ENCODE measurements around the gene TSPAN9. TPM values are rescaled to one million over a fixed set of nuclear protein-coding genes. Genes with fewer than 3 reads are reported as not detected.

The TSPAN9 gene
- total and polyA plus RNA-seq, 4 donors = 17.4 to 62.9 (median 34.2) TPM

DNA sequence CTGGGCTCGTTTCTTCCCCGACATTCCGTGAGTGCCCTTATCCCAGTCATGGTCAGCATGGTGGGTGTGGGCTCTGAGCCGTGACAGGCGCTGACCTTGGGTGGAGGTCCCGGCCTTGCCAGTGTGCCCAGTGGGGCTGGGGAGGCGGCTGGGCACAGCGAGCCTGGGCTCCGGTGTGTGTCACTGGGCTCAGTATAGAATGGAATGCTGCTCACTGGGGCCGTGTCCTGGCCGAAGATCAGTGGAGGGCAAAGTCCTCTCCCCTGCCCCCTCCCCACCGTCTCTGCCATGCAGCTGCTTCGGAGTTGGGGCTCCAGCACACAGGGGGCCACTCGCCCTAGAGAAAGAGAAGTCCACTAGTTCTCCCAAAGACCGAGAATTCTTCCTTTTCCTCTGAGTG is 164.4 kb downstream of the TSPAN9 start:
- Histone ChIP-seq H3K4me1 (ENCODE audit: control insufficient read depth in 4 of 4, insufficient read depth in 4 of 4, low read length in 3 of 4) (peaks cover 6 to 45% (median 31%) of the 10 kb centered on the region in 4 donors), H3K36me3 (ENCODE audit: control insufficient read depth in 4 of 4, insufficient read depth in 3 of 4, low read depth in 1 of 4, low read length in 3 of 4) (peaks cover 0 to 3% (median 0%) of the 10 kb centered on the region in 4 donors), H3K27me3 (ENCODE audit: control insufficient read depth in 4 of 4, insufficient read depth in 4 of 4, low read length in 3 of 4) (no peaks in the 10 kb centered on the region), H3K9ac (ENCODE audit: low read depth in 1 of 2, low read length in 2 of 2) (no peak overlapping the region), H3K9me3 (ENCODE audit: control insufficient read depth in 4 of 4, low read length in 3 of 4) (no peaks in the 10 kb centered on the region), H3K4me3 (ENCODE audit: low read depth in 1 of 3, low read length in 3 of 3) (no peak overlapping the region), H3K27ac (ENCODE audit: low read depth in 1 of 2, low read length in 2 of 2) (no peak overlapping the region)
- 48% methylated on average over 15 of the region's 15 CpGs for WGBS
- DNase-seq (ENCODE audit: low spot score) = peak; percentile 41
- TF ChIP-seq SP1 (IDR thresholded peaks at IDR 0.05) (peak; percentile 40), HNF4A (conservative IDR thresholded peaks at IDR 0.05) (peak; percentile 74 to 81), GABPA (IDR thresholded peaks at IDR 0.05 in 1 of 2, conservative IDR thresholded peaks at IDR 0.05 in 1 of 2) (no peak), RXRA (IDR thresholded peaks at IDR 0.05) (peak in 1 of 2 donors; percentile 25), HNF4G (IDR thresholded peaks at IDR 0.05) (peak; percentile 38)

DNA sequence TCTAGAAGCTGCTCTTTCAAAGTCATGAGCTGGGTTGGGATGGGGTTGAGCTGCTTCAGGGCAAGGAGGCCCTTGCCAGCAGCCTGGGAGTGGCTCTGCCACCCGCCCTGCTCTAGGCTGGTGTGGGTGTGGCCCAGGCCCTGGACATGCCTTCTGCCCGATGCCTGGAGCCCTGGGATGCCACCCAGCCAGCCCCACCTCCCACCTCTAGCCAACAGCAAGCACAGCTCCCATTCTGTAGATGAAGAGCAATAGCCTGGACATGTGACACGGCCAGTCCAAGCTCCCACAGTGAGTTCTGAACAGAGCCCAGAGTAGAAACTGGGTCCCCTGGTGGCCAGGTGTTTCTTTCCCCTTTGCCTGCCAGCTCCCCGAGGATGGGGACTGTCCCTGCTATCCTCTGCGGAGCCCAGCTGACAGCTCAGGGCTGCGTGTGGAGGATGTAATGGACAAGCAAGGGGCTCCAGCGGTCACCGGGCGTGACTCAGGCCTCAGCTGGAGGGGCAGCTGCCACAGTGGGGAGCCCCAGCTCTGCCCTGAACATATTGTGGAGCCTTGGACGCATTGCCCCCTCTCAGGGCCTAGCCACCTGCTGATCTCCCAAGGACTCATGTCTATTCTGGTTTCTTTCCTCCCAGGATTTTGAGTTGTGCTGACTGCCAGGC is 165.2 kb downstream of the TSPAN9 start:
- Histone ChIP-seq H3K4me1 (ENCODE audit: control insufficient read depth in 4 of 4, insufficient read depth in 4 of 4, low read length in 3 of 4) (peaks cover 6 to 45% (median 31%) of the 10 kb centered on the region in 4 donors), H3K9ac (ENCODE audit: low read depth in 1 of 2, low read length in 2 of 2) (no peak overlapping the region), H3K36me3 (ENCODE audit: control insufficient read depth in 4 of 4, insufficient read depth in 3 of 4, low read depth in 1 of 4, low read length in 3 of 4) (peaks cover 0 to 3% (median 0%) of the 10 kb centered on the region in 4 donors), H3K4me3 (ENCODE audit: low read depth in 1 of 3, low read length in 3 of 3) (no peak overlapping the region), H3K27ac (ENCODE audit: low read depth in 1 of 2, low read length in 2 of 2) (no peak overlapping the region), H3K9me3 (ENCODE audit: control insufficient read depth in 4 of 4, low read length in 3 of 4) (no peaks in the 10 kb centered on the region), H3K27me3 (ENCODE audit: control insufficient read depth in 4 of 4, insufficient read depth in 4 of 4, low read length in 3 of 4) (no peaks in the 10 kb centered on the region)
- WGBS = 80% methylated on average over 10 of the region's 10 CpGs
- DNase-seq (ENCODE audit: low spot score) = no peak
- no peak for TF ChIP-seq TAF1 (conservative IDR thresholded peaks at IDR 0.05)
- TF ChIP-seq HNF4G (IDR thresholded peaks at IDR 0.05) = no peak
- no peak for TF ChIP-seq JUND (IDR thresholded peaks at IDR 0.05)
- TF ChIP-seq GABPA (IDR thresholded peaks at IDR 0.05 in 1 of 2, conservative IDR thresholded peaks at IDR 0.05 in 1 of 2) = no peak
- no peak for TF ChIP-seq FOXA2 (IDR thresholded peaks at IDR 0.05)
- TF ChIP-seq, protein P1, sequence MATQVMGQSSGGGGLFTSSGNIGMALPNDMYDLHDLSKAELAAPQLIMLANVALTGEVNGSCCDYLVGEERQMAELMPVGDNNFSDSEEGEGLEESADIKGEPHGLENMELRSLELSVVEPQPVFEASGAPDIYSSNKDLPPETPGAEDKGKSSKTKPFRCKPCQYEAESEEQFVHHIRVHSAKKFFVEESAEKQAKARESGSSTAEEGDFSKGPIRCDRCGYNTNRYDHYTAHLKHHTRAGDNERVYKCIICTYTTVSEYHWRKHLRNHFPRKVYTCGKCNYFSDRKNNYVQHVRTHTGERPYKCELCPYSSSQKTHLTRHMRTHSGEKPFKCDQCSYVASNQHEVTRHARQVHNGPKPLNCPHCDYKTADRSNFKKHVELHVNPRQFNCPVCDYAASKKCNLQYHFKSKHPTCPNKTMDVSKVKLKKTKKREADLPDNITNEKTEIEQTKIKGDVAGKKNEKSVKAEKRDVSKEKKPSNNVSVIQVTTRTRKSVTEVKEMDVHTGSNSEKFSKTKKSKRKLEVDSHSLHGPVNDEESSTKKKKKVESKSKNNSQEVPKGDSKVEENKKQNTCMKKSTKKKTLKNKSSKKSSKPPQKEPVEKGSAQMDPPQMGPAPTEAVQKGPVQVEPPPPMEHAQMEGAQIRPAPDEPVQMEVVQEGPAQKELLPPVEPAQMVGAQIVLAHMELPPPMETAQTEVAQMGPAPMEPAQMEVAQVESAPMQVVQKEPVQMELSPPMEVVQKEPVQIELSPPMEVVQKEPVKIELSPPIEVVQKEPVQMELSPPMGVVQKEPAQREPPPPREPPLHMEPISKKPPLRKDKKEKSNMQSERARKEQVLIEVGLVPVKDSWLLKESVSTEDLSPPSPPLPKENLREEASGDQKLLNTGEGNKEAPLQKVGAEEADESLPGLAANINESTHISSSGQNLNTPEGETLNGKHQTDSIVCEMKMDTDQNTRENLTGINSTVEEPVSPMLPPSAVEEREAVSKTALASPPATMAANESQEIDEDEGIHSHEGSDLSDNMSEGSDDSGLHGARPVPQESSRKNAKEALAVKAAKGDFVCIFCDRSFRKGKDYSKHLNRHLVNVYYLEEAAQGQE (IDR thresholded peaks at IDR 0.05) = no peak
- TF ChIP-seq, protein P2, sequence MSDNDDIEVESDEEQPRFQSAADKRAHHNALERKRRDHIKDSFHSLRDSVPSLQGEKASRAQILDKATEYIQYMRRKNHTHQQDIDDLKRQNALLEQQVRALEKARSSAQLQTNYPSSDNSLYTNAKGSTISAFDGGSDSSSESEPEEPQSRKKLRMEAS (IDR thresholded peaks at IDR 0.05) = no peak
- no peak for TF ChIP-seq RXRA (IDR thresholded peaks at IDR 0.05)
- no peak for TF ChIP-seq ZBTB33 (IDR thresholded peaks at IDR 0.05)
- no peak for TF ChIP-seq YY1 (IDR thresholded peaks at IDR 0.05)
- TF ChIP-seq CTCF (IDR thresholded peaks at IDR 0.05; ENCODE audit: low read depth, low read length, missing input control) = no peak
- no peak for TF ChIP-seq FOXA1 (IDR thresholded peaks at IDR 0.05)

Data from liver (tissue), 9 donors.